GM21447 (cell line): ENCODE results near the gene CGB3.
"Not testable (repeated sequence)": the region's sequence is repeated elsewhere in the genome, so short reads cannot be mapped to it uniquely, and the experiment has no call there.

Source experiments
- ATAC-seq: cut with Tn5 transposase; IDR thresholded peaks from one replicate; pipeline ENCODE4 v1.9.1; 2021; ENCODE audit not compliant: unreplicated experiment

Gene CGB3

GRCh38 chr19:49042666-49043065, 18.5 kb upstream of the CGB3 start:
- not testable (repeated sequence) for ATAC-seq

GRCh38 chr19:49042177-49042576, 18.0 kb upstream of the CGB3 start:
- ATAC-seq: no peak

- ATAC-seq: not testable (repeated sequence)
Observed at GRCh38 chr19:49039736-49040135, 15.6 kb upstream of the CGB3 start.

- not testable (repeated sequence) for ATAC-seq
Observed at GRCh38 chr19:49038557-49039276, 14.6 kb upstream of the CGB3 start.

- ATAC-seq: not testable (repeated sequence)
Observed at GRCh38 chr19:49038111-49038510, 14.0 kb upstream of the CGB3 start.

- not testable (repeated sequence) for ATAC-seq
Observed at GRCh38 chr19:49036815-49037214, 12.7 kb upstream of the CGB3 start, which contains the start of gene CGB1. Gene CGB1 (minus strand): TSS chr19:49036895. CDS start chr19:49036711, 184 bp downstream.

GRCh38 chr19:49031642-49032301, 7.6 kb upstream of the CGB3 start, which contains the start of gene CGB2:
Gene CGB2 (plus strand): TSS chr19:49031890. CDS start chr19:49032096, 206 bp downstream.
- ATAC-seq: not testable (repeated sequence)

GRCh38 chr19:49030323-49030722, 6.2 kb upstream of the CGB3 start:
- not testable (repeated sequence) for ATAC-seq

- ATAC-seq: not testable (repeated sequence)
Observed at GRCh38 chr19:49029749-49030148, 5.6 kb upstream of the CGB3 start.

- not testable (repeated sequence) for ATAC-seq
Observed at GRCh38 chr19:49028686-49029085, 4.6 kb upstream of the CGB3 start.

- not testable (repeated sequence) for ATAC-seq
Observed at GRCh38 chr19:49025599-49025998, 1.5 kb upstream of the CGB3 start.

- ATAC-seq: not testable (repeated sequence)
Observed at GRCh38 chr19:49025088-49025487, 955 bp upstream of the CGB3 start.

GRCh38 chr19:49022116-49022515, 2.0 kb downstream of the CGB3 start:
- no peak for ATAC-seq

GRCh38 chr19:49020931-49021895, 2.9 kb downstream of the CGB3 start:
- ATAC-seq: no peak

GRCh38 chr19:49020342-49020741, 3.8 kb downstream of the CGB3 start:
- no peak for ATAC-seq

GRCh38 chr19:49019242-49019932, 4.7 kb downstream of the CGB3 start:
- ATAC-seq: no peak

- not testable (repeated sequence) for ATAC-seq
Observed at GRCh38 chr19:49018388-49019241, 5.5 kb downstream of the CGB3 start.

GRCh38 chr19:49017666-49018351, 6.3 kb downstream of the CGB3 start:
- no peak for ATAC-seq
